ENCODE measurements around the gene CT45A9.
"Not testable (repeated sequence)": the region's sequence is repeated elsewhere in the genome, so short reads cannot be mapped to it uniquely, and the experiment has no call there.

The CT45A9 gene, protein sequence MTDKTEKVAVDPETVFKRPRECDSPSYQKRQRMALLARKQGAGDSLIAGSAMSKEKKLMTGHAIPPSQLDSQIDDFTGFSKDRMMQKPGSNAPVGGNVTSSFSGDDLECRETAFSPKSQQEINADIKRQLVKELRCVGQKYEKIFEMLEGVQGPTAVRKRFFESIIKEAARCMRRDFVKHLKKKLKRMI

DNA sequence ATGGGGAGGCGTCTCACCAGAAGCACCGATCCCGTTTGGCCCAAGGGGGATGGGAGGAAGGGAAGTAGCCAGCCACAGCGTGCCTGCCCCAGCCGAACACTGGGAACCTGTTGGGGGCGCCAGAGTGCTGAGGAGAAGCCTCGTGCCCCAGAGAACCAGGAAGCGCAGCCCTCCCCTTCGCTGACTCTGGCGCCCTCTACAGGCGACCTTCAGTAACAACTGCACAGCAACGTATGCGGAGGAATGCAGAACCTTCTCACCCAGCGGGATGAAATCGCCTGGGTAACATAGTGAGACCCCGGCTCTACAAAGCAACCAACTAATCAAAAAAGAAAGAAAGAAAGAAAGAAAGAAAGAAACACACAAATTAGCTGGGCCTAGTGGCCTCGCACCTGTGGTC, at the start of gene CT45A9:
TSS of gene CT45A9 (minus strand) at position 101 of the 400 bp plus-strand sequence. CDS start 3,751 bp downstream, outside the sequence.
- not testable (repeated sequence) for DNase-seq

DNA sequence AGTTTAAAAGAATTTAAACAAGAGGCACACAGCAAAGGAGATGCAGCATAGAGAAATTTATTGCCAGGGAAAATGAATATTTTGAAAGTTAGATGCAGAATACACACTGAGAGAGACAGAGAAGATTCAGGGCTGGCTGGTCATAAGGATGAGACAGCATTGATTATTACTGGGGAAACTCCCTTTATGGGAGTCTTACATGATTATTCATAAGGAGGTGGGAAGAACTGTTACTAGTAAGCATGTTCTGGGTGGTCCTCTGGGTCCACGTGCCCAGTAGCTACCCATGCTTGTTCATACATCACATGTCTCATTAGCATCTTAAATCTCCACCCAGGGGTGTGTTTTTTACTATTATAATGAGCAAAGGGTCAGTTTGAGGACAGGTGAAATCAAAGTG, 48.9 kb upstream of the CT45A9 start:
- not testable (repeated sequence) for DNase-seq

DNA sequence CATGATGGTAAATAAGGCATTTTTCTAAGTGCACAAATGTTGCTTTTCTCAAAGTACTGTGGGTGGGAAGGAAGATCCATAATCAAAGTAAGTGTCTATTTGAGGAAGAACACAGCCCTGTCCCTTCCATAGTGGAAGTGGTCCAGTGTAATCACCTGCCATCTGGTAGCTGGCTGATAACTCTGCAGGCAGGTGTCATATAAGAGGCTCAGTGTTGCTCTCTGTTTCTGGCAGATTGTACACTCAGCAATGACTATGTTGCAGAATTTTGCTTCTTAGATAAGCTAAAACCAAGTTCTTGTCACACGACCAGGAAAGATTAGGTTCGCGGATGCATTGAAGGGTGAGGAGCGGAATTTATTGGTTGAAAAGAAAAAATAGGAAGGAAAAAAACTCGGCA, 42.8 kb upstream of the CT45A9 start:
- no peak for DNase-seq

DNA sequence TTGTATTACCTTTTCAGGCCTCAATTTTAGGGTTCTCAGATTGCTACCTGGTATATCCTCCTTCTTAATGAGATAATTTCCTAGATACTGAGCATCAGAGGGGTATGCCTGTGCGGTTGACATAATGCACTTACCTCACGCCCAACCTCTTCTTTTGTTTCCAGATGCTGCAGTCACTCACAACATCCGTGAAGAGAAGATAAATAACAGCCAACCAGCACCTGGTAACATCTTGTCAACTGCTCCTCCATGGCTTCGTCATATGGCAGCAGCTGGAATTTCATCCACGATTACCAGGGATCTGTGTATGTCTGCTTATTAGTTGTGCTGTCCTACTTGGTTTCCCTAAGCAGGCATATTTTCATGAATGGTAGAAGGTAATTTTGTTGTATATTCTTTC, 38.6 kb upstream of the CT45A9 start:
- no peak for DNase-seq

DNA sequence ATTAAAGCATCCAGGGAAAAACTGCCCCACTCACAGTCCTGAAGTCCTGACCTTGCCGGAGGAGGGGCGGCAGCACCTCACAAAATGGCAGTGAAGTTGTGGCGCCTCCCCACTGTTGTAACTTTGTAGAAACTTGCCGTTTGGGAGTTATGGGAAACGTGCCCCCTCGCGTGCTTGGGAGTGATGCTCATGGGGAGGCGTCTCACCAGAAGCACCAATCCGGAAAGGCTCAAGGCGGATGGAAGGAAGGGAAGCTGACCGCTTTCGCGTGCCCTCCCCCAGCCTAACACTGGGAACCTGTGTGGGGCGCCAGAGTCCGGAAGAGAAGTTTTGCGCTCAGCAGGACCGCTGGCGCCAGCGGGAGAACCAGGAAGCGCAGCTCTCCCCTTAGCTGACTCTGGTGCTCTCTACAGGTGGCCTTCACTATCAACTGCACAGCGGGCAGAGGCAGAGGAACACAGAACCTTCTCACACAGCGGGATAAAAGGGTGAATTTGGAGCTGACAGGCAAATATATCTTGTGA, 21.7 kb upstream of the CT45A9 start, which contains the start of the genes CT45A10 and SAGE1:
TSS of gene CT45A10 (minus strand) at position 151 of the 524 bp plus-strand sequence. CDS start 8,100 bp downstream, outside the sequence.
TSS of gene SAGE1 (plus strand) at position 423 of the 524 bp plus-strand sequence. CDS start 2,527 bp downstream, outside the sequence.
- no peak for DNase-seq

DNA sequence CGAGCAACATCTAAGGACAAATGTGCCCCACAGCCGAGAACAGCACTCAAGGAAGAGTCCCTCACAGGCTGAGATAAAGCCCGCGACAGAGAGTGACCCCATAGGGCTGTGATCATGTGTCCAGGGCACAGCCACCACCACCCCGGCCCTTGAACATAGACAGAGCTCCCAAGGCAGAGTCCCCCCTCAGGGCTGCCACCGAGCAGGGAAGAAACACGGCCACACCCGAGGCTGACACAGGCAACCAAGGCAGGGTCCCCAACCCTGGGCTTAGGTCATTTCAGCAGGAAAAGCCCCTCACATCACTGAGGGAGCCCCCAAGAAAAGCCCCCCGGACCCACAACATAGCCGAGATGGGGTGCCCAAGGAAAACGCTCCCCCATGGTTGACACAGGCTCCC, 21.2 kb upstream of the CT45A9 start:
- DNase-seq: no peak

DNA sequence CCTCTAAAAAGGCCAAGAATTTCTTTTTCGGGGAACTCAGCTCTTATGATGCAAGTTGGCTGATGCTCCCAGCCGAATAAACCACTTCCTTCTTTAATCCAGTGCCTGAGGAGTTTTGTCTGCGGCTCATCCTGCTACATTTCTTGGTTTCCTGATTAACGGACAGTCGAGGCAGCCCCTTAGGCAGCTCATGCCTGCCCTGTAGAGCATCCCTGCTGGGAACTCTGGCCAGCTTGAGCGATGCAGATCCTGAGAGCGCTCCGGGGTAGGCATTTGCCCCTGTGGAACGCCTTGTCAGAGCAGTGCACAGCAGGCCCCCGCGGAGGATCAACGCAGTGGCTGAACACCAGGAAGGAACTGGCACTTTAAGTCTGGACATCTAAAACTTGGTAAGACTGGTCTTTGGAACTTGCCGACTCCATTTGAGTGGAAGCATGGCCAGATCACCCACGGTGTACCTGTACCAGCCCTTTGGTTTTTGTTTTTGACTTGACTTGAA, 18.5 kb upstream of the CT45A9 start:
- DNase-seq: no peak

DNA sequence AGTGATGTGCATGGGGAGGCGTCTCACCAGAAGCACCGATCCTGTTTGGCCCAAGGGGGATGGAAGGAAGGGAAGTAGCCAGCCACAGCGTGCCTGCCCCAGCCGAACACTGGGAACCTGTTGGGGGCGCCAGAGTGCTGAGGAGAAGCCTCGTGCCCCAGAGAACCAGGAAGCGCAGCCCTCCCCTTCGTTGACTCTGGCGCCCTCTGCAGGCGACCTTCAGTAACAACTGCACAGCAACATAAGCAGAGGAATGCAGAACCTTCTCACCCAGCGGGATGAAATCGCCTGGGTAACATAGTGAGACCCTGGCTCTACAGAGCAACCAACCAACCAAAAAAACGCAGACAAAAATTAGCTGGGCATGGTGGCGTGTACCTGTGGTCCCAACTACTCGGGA, 17.4 kb upstream of the CT45A9 start:
- not testable (repeated sequence) for DNase-seq

DNA sequence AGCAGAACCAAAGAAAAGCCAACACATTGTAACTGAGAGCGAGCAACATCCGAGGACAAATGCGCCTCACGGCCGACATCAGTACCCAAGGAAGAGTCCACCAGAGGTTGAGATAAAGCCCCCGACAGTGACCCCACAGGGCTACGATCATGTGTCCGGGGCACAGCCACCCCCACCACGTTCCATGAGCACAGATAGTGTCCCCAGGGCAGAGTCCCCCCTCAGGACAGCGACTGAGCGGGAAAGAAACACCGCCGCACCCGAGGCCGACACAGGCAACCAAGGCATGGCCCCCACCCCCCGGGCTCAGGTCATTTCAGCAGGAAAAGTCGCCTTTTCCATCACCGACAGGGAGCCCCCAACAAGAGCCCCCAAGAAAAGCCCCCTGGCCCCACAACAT, 16.6 kb upstream of the CT45A9 start:
- not testable (repeated sequence) for DNase-seq

DNA sequence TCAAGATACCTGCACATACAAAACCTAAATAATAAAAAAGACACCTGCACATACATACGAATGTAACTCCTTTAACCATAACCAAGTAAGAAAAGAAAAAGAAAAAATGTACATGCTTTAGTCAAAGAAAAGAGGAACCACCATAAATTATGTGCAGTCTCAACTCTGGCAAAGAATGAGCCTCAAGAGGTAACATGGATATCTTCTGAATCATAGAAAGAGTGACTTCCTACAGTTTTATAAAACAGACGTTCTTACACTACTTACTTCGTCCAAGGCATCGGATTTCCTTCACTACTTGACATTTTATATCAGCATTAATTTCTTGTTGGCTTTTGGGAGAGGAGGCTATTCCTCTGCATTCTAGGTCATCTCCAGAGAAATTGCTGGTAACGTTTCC, 11.1 kb upstream of the CT45A9 start:
- DNase-seq: not testable (repeated sequence)

DNA sequence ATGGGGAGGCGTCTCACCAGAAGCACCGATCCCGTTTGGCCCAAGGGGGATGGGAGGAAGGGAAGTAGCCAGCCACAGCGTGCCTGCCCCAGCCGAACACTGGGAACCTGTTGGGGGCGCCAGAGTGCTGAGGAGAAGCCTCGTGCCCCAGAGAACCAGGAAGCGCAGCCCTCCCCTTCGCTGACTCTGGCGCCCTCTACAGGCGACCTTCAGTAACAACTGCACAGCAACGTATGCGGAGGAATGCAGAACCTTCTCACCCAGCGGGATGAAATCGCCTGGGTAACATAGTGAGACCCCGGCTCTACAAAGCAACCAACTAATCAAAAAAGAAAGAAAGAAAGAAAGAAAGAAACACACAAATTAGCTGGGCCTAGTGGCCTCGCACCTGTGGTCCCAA, 17.2 kb downstream of the CT45A9 start, which contains the start of gene CT45A8:
TSS of gene CT45A8 (minus strand) at position 101 of the 400 bp plus-strand sequence. CDS start 3,755 bp downstream, outside the sequence.
- not testable (repeated sequence) for DNase-seq

DNA sequence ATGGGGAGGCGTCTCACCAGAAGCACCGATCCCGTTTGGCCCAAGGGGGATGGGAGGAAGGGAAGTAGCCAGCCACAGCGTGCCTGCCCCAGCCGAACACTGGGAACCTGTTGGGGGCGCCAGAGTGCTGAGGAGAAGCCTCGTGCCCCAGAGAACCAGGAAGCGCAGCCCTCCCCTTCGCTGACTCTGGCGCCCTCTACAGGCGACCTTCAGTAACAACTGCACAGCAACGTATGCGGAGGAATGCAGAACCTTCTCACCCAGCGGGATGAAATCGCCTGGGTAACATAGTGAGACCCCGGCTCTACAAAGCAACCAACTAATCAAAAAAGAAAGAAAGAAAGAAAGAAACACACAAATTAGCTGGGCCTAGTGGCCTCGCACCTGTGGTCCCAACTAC, 34.4 kb downstream of the CT45A9 start, which contains the start of gene CT45A7:
TSS of gene CT45A7 (minus strand) at position 101 of the 400 bp plus-strand sequence. CDS start 3,747 bp downstream, outside the sequence.
- DNase-seq: not testable (repeated sequence)

DNA sequence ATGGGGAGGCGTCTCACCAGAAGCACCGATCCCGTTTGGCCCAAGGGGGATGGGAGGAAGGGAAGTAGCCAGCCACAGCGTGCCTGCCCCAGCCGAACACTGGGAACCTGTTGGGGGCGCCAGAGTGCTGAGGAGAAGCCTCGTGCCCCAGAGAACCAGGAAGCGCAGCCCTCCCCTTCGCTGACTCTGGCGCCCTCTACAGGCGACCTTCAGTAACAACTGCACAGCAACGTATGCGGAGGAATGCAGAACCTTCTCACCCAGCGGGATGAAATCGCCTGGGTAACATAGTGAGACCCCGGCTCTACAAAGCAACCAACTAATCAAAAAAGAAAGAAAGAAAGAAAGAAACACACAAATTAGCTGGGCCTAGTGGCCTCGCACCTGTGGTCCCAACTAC, 51.7 kb downstream of the CT45A9 start, which contains the start of gene CT45A2:
TSS of gene CT45A2 (minus strand) at position 101 of the 400 bp plus-strand sequence. CDS start 3,747 bp downstream, outside the sequence.
- not testable (repeated sequence) for DNase-seq

All from femur (tissue), 1 donor.